Measurements from ENCODE around the gene AKAP8L.

DNA sequence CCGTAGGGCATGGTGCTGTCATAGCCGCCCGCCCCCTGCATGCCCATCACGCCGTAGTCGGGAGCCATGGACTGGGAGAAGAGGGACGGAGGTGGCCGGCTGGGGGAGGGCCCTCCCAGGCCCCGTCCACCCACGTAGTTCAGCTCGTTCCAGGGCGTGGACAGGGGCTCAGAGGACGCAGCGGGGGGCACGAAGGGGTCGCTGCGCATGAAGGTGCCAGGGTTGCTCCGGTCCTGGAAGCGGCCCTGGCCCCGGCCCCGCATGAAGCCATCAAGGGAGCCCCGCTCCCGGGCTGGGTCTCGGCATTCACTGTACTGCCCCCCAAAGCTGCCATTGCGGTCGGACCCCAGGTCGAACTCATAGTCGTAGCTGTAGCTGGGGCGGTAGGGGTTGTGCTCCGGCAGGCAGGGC, 45.9 kb downstream of the AKAP8L start:
- TF ChIP-seq, protein P1, sequence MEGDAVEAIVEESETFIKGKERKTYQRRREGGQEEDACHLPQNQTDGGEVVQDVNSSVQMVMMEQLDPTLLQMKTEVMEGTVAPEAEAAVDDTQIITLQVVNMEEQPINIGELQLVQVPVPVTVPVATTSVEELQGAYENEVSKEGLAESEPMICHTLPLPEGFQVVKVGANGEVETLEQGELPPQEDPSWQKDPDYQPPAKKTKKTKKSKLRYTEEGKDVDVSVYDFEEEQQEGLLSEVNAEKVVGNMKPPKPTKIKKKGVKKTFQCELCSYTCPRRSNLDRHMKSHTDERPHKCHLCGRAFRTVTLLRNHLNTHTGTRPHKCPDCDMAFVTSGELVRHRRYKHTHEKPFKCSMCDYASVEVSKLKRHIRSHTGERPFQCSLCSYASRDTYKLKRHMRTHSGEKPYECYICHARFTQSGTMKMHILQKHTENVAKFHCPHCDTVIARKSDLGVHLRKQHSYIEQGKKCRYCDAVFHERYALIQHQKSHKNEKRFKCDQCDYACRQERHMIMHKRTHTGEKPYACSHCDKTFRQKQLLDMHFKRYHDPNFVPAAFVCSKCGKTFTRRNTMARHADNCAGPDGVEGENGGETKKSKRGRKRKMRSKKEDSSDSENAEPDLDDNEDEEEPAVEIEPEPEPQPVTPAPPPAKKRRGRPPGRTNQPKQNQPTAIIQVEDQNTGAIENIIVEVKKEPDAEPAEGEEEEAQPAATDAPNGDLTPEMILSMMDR (IDR thresholded peaks at IDR 0.05) = no peak
- TF ChIP-seq POLR2AphosphoS5 (IDR thresholded peaks at IDR 0.05) (no peak), POLR2A (IDR thresholded peaks at IDR 0.05) (no peak), EP300 (IDR thresholded peaks at IDR 0.05; ENCODE audit: low read depth) (no peak)

All from transverse colon (tissue), 4 donors.